HG03139 (cell line): ENCODE measurements around the gene SNX24.

Experiments used
- ATAC-seq: cut with Tn5 transposase; IDR thresholded peaks from one replicate; pipeline ENCODE4 v1.9.1; 2021; ENCODE audit not compliant: unreplicated experiment

Gene SNX24

GRCh38 chr5:122915717-122916461, 70.5 kb downstream of the SNX24 start:
- peak; percentile 86 for ATAC-seq

GRCh38 chr5:122916490-122916889, 71.1 kb downstream of the SNX24 start:
- no peak for ATAC-seq

GRCh38 chr5:122919969-122920368, 74.6 kb downstream of the SNX24 start:
- ATAC-seq: no peak

GRCh38 chr5:122921826-122922225, 76.4 kb downstream of the SNX24 start:
- ATAC-seq: no peak

GRCh38 chr5:122924203-122924602, 78.8 kb downstream of the SNX24 start:
- ATAC-seq: no peak

GRCh38 chr5:122924719-122925395, 79.4 kb downstream of the SNX24 start:
- no peak for ATAC-seq

- no peak for ATAC-seq
These were observed 83.6 kb downstream of the SNX24 start for GRCh38 chr5:122929001-122929400.

GRCh38 chr5:122929980-122930379, 84.6 kb downstream of the SNX24 start:
- ATAC-seq: no peak

- ATAC-seq: no peak
These were observed 88.5 kb downstream of the SNX24 start for GRCh38 chr5:122933956-122934355.

- no peak for ATAC-seq
These were observed 90.7 kb downstream of the SNX24 start for GRCh38 chr5:122936088-122936487.

- no peak for ATAC-seq
These were observed 92.5 kb downstream of the SNX24 start for GRCh38 chr5:122937914-122938313.

GRCh38 chr5:122940890-122941289, 95.5 kb downstream of the SNX24 start:
- ATAC-seq: no peak

- no peak for ATAC-seq
These were observed 96.3 kb downstream of the SNX24 start for GRCh38 chr5:122941737-122942136.

GRCh38 chr5:122942164-122942914, 96.9 kb downstream of the SNX24 start:
- no peak for ATAC-seq

GRCh38 chr5:122943050-122943698, 97.8 kb downstream of the SNX24 start:
- ATAC-seq: no peak

- ATAC-seq: no peak
These were observed 98.6 kb downstream of the SNX24 start for GRCh38 chr5:122944051-122944450.

GRCh38 chr5:122947372-122947771, 102.0 kb downstream of the SNX24 start:
- no peak for ATAC-seq

GRCh38 chr5:122947772-122948171, 102.4 kb downstream of the SNX24 start:
- ATAC-seq: no peak

GRCh38 chr5:122948319-122948718, 102.9 kb downstream of the SNX24 start:
- ATAC-seq: no peak

- ATAC-seq: no peak
These were observed 106.2 kb downstream of the SNX24 start for GRCh38 chr5:122951658-122952057.

- ATAC-seq: no peak
These were observed 109.3 kb downstream of the SNX24 start for GRCh38 chr5:122954719-122955118.
